Upper lobe of left lung (tissue), 4 donors: ENCODE measurements around the gene TXNRD2.

Experiments
- CTCF ChIP-seq, 6 experiments: fragments of 450-650 bp in 4 of 6; fragments of 200-600 bp in 2 of 6; sonication (generic) in 2 of 6; IDR thresholded peaks; one replicate each; pipeline ENCODE4 v1.5.1; 2016 to 2019; ENCODE audit warnings: antibody characterized with exemption in 6 of 6
- EP300 ChIP-seq, 4 donors: sonication (generic); formaldehyde crosslinking; IDR thresholded peaks; one replicate each; pipeline ENCODE4 v1.5.1; 2017; ENCODE audit warnings: antibody characterized with exemption in 4 of 4, control low read depth in 2 of 4
- POLR2A ChIP-seq, 4 donors: fragments of 450-650 bp; IDR thresholded peaks; one replicate each; pipeline ENCODE4 v1.5.1; 2016 to 2017; ENCODE audit warnings: antibody characterized with exemption in 4 of 4, mild to moderate bottlenecking in 2 of 4
- POLR2AphosphoS5 ChIP-seq, 2 donors: sonication (generic); formaldehyde crosslinking; IDR thresholded peaks; one replicate each; pipeline ENCODE4 v1.5.1; 2017; ENCODE audit warnings: antibody characterized with exemption in 2 of 2

GRCh38 chr22:19863571-19863970, 78.0 kb downstream of the TXNRD2 start:
- no peak for TF ChIP-seq CTCF (IDR thresholded peaks at IDR 0.05)
- no peak for TF ChIP-seq POLR2AphosphoS5 (IDR thresholded peaks at IDR 0.05)
- no peak for TF ChIP-seq POLR2A (IDR thresholded peaks at IDR 0.05)
- no peak for TF ChIP-seq EP300 (IDR thresholded peaks at IDR 0.05)
